H1 (cell line): ENCODE measurements around the gene TNIP3. TPM values are rescaled to one million over a fixed set of nuclear protein-coding genes. Genes with fewer than 3 reads are reported as not detected.

Source experiments
- CTCF ChIA-PET: fragments of 300-600 bp; sonication (Branson Sonifier 250); formaldehyde crosslinking; loops from one replicate; lab custom pipeline; 2021; ENCODE audit not compliant: partially characterized antibody; lab: Charles Lee
- POLR2A ChIA-PET: fragments of 300-600 bp; sonication (Branson Sonifier 250); formaldehyde crosslinking; loops from one replicate; lab custom pipeline; 2021; ENCODE audit warnings: inconsistent platforms; ENCODE audit not compliant: partially characterized antibody; lab: Charles Lee
- DNase-seq, 2 experiments: peaks; one replicate each; pipeline versions ENCODE4 v3.0.0 to v3.0.0-alpha.2; 2010 to 2022; ENCODE audit warnings: low spot score in 2 of 2, low read depth in 1 of 2, mixed read lengths in 1 of 2
- FAIRE-seq: peaks from 2 replicates; lab custom pipeline; 2011; peaks lifted over from hg19 to GRCh38; lab: Jason Lieb, UNC
- H2AFZ ChIP-seq: 2 replicates; pipeline ENCODE4 v1.8.1; 2012; ENCODE audit warnings: low read length, inconsistent platforms
- H2AK5ac ChIP-seq: 2 replicates; pipeline ENCODE4 v1.6.1; 2013; ENCODE audit warnings: low read depth, low read length
- H2BK120ac ChIP-seq: replicated peaks from 2 replicates; pipeline ENCODE3; 2013; ENCODE audit warnings: low read depth, low read length, inconsistent platforms
- H2BK12ac ChIP-seq: 2 replicates; pipeline ENCODE4 v1.6.1; 2013; ENCODE audit warnings: low read depth, low read length
- H2BK15ac ChIP-seq: 2 replicates; pipeline ENCODE4 v1.6.1; 2013; ENCODE audit warnings: low read length
- H2BK20ac ChIP-seq: 2 replicates; pipeline ENCODE4 v1.6.1; 2013; ENCODE audit warnings: low read length
- H2BK5ac ChIP-seq: 2 replicates; pipeline ENCODE4 v1.6.1; 2013; ENCODE audit warnings: low read depth, low read length
- H3K14ac ChIP-seq: 2 replicates; pipeline ENCODE4 v1.6.1; 2013; ENCODE audit warnings: inconsistent platforms; ENCODE audit not compliant: insufficient read length
- H3K18ac ChIP-seq: 2 replicates; pipeline ENCODE4 v1.6.1; 2013; ENCODE audit warnings: low read length; ENCODE audit errors: extremely low read depth
- H3K23ac ChIP-seq: 2 replicates; pipeline ENCODE4 v1.6.1; 2013; ENCODE audit warnings: inconsistent platforms; ENCODE audit not compliant: insufficient read length
- H3K23me2 ChIP-seq: 2 replicates; pipeline ENCODE4 v1.6.1; 2013; ENCODE audit warnings: low read depth, low read length
- H3K27ac ChIP-seq: 2 replicates; pipeline ENCODE4 v1.6.1; 2011; ENCODE audit warnings: low read depth, low read length, inconsistent platforms
- H3K27me3 ChIP-seq, 4 experiments: replicated peaks in 1 of 4; 1 replicate in 1 of 4; 2 replicates in 3 of 4; pipeline versions ENCODE4 v1.6.1 to v1.8.1; 2011 to 2013; ENCODE audit warnings: low read length in 3 of 4, mild to moderate bottlenecking in 3 of 4, inconsistent platforms in 2 of 4, mixed read lengths in 2 of 4, moderate library complexity in 1 of 4; ENCODE audit not compliant: control insufficient read depth in 3 of 4, insufficient read depth in 3 of 4; ENCODE audit errors: extremely low read depth in 1 of 4
- H3K36me3 ChIP-seq, 4 experiments: 2 replicates each; pipeline versions ENCODE4 v1.6.1 to v1.8.1; 2011 to 2013; ENCODE audit warnings: mild to moderate bottlenecking in 4 of 4, low read length in 3 of 4, moderate library complexity in 2 of 4, control low read depth in 1 of 4, inconsistent platforms in 1 of 4; ENCODE audit not compliant: insufficient read depth in 4 of 4, control insufficient read depth in 2 of 4
- H3K4ac ChIP-seq: replicated peaks from 2 replicates; pipeline ENCODE3; 2013; ENCODE audit warnings: low read length, low read depth, mixed read lengths, inconsistent platforms; ENCODE audit not compliant: insufficient read length
- H3K4me1 ChIP-seq, 4 experiments: replicated peaks in 1 of 4; 1 replicate in 1 of 4; 2 replicates in 3 of 4; pipeline versions ENCODE4 v1.6.1 to v1.8.1; 2011 to 2013; ENCODE audit warnings: low read length in 3 of 4, inconsistent platforms in 2 of 4, mixed read lengths in 1 of 4; ENCODE audit not compliant: insufficient read depth in 4 of 4, control insufficient read depth in 3 of 4
- H3K4me2 ChIP-seq, 2 experiments: 2 replicates each; pipeline versions ENCODE4 v1.6.1 to v1.8.1; 2011 to 2013; ENCODE audit warnings: low read depth in 2 of 2, low read length in 2 of 2, control low read depth in 1 of 2, inconsistent platforms in 1 of 2, mild to moderate bottlenecking in 1 of 2; ENCODE audit not compliant: insufficient read depth in 1 of 2
- H3K4me3 ChIP-seq, 4 experiments: fragments of 200-600, 300-600 bp in 1 of 4; sonication (generic), shearing (Covaris generic), sonication (Bioruptor Twin) in 1 of 4; 2 replicates each; pipeline versions ENCODE4 v1.5.1 to v1.8.1; 2011 to 2016; ENCODE audit warnings: low read length in 4 of 4, low read depth in 3 of 4, control low read depth in 2 of 4, inconsistent platforms in 2 of 4, mild to moderate bottlenecking in 2 of 4, mixed read lengths in 1 of 4, moderate library complexity in 1 of 4; ENCODE audit not compliant: insufficient read depth in 2 of 4; ENCODE audit errors: extremely low read depth in 1 of 4
- H3K56ac ChIP-seq: replicated peaks from 2 replicates; pipeline ENCODE3; 2013; ENCODE audit warnings: low read depth, mild to moderate bottlenecking, mixed read lengths, low read length, inconsistent platforms; ENCODE audit not compliant: insufficient read length
- H3K79me1 ChIP-seq: 2 replicates; pipeline ENCODE4 v1.6.1; 2013; ENCODE audit warnings: low read depth, low read length, control low read depth
- H3K79me2 ChIP-seq, 2 experiments: 2 replicates each; pipeline versions ENCODE4 v1.6.1 to v1.8.1; 2012 to 2013; ENCODE audit warnings: low read length in 2 of 2, mild to moderate bottlenecking in 2 of 2, inconsistent platforms in 1 of 2; ENCODE audit not compliant: insufficient read depth in 2 of 2, control insufficient read depth in 1 of 2
- H3K9ac ChIP-seq, 4 experiments: replicated peaks in 1 of 4; 1 replicate in 1 of 4; 2 replicates in 3 of 4; pipeline versions ENCODE4 v1.6.1 to v1.8.1; 2011 to 2013; ENCODE audit warnings: low read depth in 3 of 4, low read length in 3 of 4, control low read depth in 2 of 4, mild to moderate bottlenecking in 2 of 4, moderate library complexity in 2 of 4, inconsistent platforms in 1 of 4; ENCODE audit errors: extremely low read depth in 1 of 4
- H3K9me3 ChIP-seq, 2 experiments: 2 replicates each; pipeline versions ENCODE4 v1.6.1 to v1.8.1; 2012 to 2013; ENCODE audit warnings: mild to moderate bottlenecking in 2 of 2, moderate library complexity in 2 of 2, control low read depth in 1 of 2, inconsistent platforms in 1 of 2, low read depth in 1 of 2, low read length in 1 of 2, mixed read lengths in 1 of 2; ENCODE audit not compliant: insufficient read depth in 2 of 2
- H4K20me1 ChIP-seq, 2 experiments: replicated peaks in 1 of 2; 2 replicates each; pipeline versions ENCODE3 to v1.8.1; 2011 to 2013; ENCODE audit warnings: inconsistent platforms in 2 of 2, low read length in 2 of 2, mild to moderate bottlenecking in 1 of 2; ENCODE audit not compliant: insufficient read depth in 2 of 2, control insufficient read depth in 1 of 2
- H4K5ac ChIP-seq: 2 replicates; pipeline ENCODE4 v1.6.1; 2013; ENCODE audit warnings: low read length, low read depth, mixed read lengths, inconsistent platforms; ENCODE audit not compliant: insufficient read length
- H4K8ac ChIP-seq: 2 replicates; pipeline ENCODE4 v1.8.0; 2013; ENCODE audit warnings: mild to moderate bottlenecking, moderate library complexity, low read length, inconsistent platforms; ENCODE audit not compliant: insufficient read depth; ENCODE audit errors: extremely low read depth
- H4K91ac ChIP-seq: replicated peaks from 2 replicates; pipeline ENCODE3; 2013; ENCODE audit warnings: low read length, mixed read lengths, inconsistent platforms; ENCODE audit not compliant: insufficient read length
- ASH2L ChIP-seq: fragments of 200-600, 300-600 bp; sonication (generic); IDR thresholded peaks from one replicate; pipeline ENCODE4 v1.7.1; 2017; ENCODE audit warnings: low read length
- CEBPB ChIP-seq: IDR thresholded peaks from 2 replicates; pipeline ENCODE4 v1.6.1; 2012; ENCODE audit warnings: low read depth, low read length
- E2F6 ChIP-seq: IDR thresholded peaks from 2 replicates; pipeline ENCODE4 v1.6.1; 2012; ENCODE audit warnings: inconsistent platforms
- KDM4A ChIP-seq: IDR thresholded peaks from one replicate; pipeline ENCODE4 v1.7.1; 2012; ENCODE audit warnings: low read depth, mild to moderate bottlenecking, moderate library complexity, low read length, inconsistent platforms; ENCODE audit not compliant: severe bottlenecking
- MAX ChIP-seq: IDR thresholded peaks from 2 replicates; pipeline ENCODE4 v1.6.1; 2012; ENCODE audit warnings: inconsistent platforms
- POU5F1 ChIP-seq: IDR thresholded peaks from 2 replicates; pipeline ENCODE4 v1.6.1; 2011; ENCODE audit warnings: low read depth, mild to moderate bottlenecking, low read length, moderate library complexity
- TAF1 ChIP-seq: IDR thresholded peaks from 2 replicates; pipeline ENCODE4 v1.6.1; 2011; ENCODE audit warnings: mild to moderate bottlenecking, low read depth, low read length
- USF2 ChIP-seq: IDR thresholded peaks from 2 replicates; pipeline ENCODE4 v1.6.1; 2011; ENCODE audit warnings: low read length, improper control_type of control experiment
- WGBS, 2 experiments: shearing (Covaris generic) in 1 of 2; methylation state at CpG; one replicate each; pipeline versions ENCODE4 v1.1.6 to v1.1.7; 2013 to 2015; ENCODE audit warnings: low lambda C conversion rate in 2 of 2, mixed read lengths in 2 of 2, inconsistent platforms in 1 of 2, low coverage in 1 of 2, missing lambda C conversion rate in 1 of 2; ENCODE audit not compliant: insufficient replicate concordance in 2 of 2, insufficient coverage in 1 of 2, insufficient read length in 1 of 2; ENCODE audit errors: extremely low coverage in 1 of 2, missing lambda C conversion rate in 1 of 2; 5-methylcytosine and 5-hydroxymethylcytosine counted together
- polyA plus RNA-seq, 7 experiments: library from polyadenylated mRNA; depleted of rRNA in 3 of 7; stranded (reverse) in 5 of 7; unstranded in 2 of 7; fragments of >200 nt in 5 of 7; fragments of 200-250 nt in 2 of 7; gene quantifications; 1 replicate in 5 of 7; 2 replicates in 1 of 7; 4 replicates in 1 of 7; pipeline versions ENCODE4 v1.2.1 to v1.2.3, GENCODE V29; 2011 to 2013; ENCODE audit warnings: missing spikeins in 2 of 7, mixed read lengths in 2 of 7
- total RNA-seq: library from RNA; stranded (reverse); fragmentation: NEBNext Ultra II Directional; extraction: Animal tissue kit (Norgen Biotek cat#: 25700); gene quantifications from 2 replicates; pipeline ENCODE4 v1.2.1, GENCODE V29; 2021

Gene TNIP3
- total and polyA plus RNA-seq, 2 of the 8 experiments (the other 6 are each of a cell fraction or from before 2014, with no cell fraction given): not detected

- Histone ChIP-seq H3K27me3 (peaks cover 1 to 8% (median 5%) of the 10 kb centered on the region in 4 experiments; a peak in 5 of 7 replicates), H4K20me1 (no peaks in the 10 kb centered on the region), H2BK20ac (no peak overlapping the region; the same call in 1 of the 2 replicates), H3K14ac (no peak overlapping the region), H3K4me2 (peak overlapping the region; percentile 68 to 84), H3K4me3 (peak overlapping the region; percentile 23 to 72 (median 60)), H3K79me2 (no peaks in the 10 kb centered on the region), H4K5ac (no peak overlapping the region), H3K9me3 (no peaks in the 10 kb centered on the region), H2AFZ (peak overlapping the region; percentile 98), H4K8ac (no peak overlapping the region), H3K18ac (peak overlapping the region; percentile 84; the same call in 1 of the 2 replicates), H3K9ac (peak overlapping the region in 1 of 4 experiments; percentile 66; a peak in 1 of 7 replicates), H2BK15ac (peak overlapping the region; percentile 21; the same call in 1 of the 2 replicates), H3K79me1 (no peaks in the 10 kb centered on the region), H3K56ac (no peak overlapping the region), H3K23ac (no peak overlapping the region), H2BK120ac (no peak overlapping the region), H3K4ac (no peak overlapping the region), H2BK5ac (no peak overlapping the region), H3K4me1 (peaks cover 0 to 5% (median 0%) of the 10 kb centered on the region in 4 experiments; a peak in 2 of 7 replicates), H3K27ac (no peak overlapping the region), H2BK12ac (no peak overlapping the region), H2AK5ac (no peak overlapping the region), H3K23me2 (peaks cover 4% of the 10 kb centered on the region; the same call in 1 of the 2 replicates), H4K91ac (no peak overlapping the region), H3K36me3 (no peaks in the 10 kb centered on the region)
- CTCF ChIA-PET: interaction anchor here (0.6 to 2.7 kb wide), 7 partner anchors 10 to 485 kb away, joined by 3 to 11 read pairs (median 3); no protein-coding TSS in a partner anchor
- POLR2A ChIA-PET: no interaction called here
- FAIRE-seq (no peak), DNase-seq (peak; percentile 19 to 81)
- WGBS, 2 experiments: 3% methylated on average over 32 of the region's 32 CpGs; no CpG with 5 or more reads in 1 of the 2 experiments
- TF ChIP-seq CEBPB: peak; percentile 20; the same call in 1 of the 2 replicates
- TF ChIP-seq USF2: no peak
- TF ChIP-seq POU5F1: no peak
- TF ChIP-seq TAF1: 0 out of 2 replicates have a peak, but pooled peaks have one; percentile 41
- 0 out of 2 replicates have a peak, but pooled peaks have one; percentile 29 for TF ChIP-seq E2F6
- TF ChIP-seq KDM4A: peak; percentile 98
- peak; percentile 53 for TF ChIP-seq ASH2L
- peak; percentile 33; the same call in 1 of the 2 replicates for TF ChIP-seq MAX
Measured at GRCh38 chr4:121156822-121157769, 7.0 kb downstream of the TNIP3 start.
